ENCODE data around the gene APBB2. TPM values are rescaled to one million over a fixed set of nuclear protein-coding genes. Genes with fewer than 3 reads are reported as not detected.
"Not testable (repeated sequence)": the region's sequence is repeated elsewhere in the genome, so short reads cannot be mapped to it uniquely, and the experiment has no call there.

Gene APBB2
- total RNA-seq, 1 experiment from 2014 or later: 17.7 TPM

GRCh38 chr4:40826821-40827220 lies 387.5 kb downstream of the APBB2 start:
- H3K4me1 Mint-ChIP-seq (ENCODE audit: low read depth, unreplicated experiment): no peaks in the 10 kb centered on the region
- no peak for DNase-seq
- no peaks in the 10 kb centered on the region for H3K36me3 Mint-ChIP-seq (ENCODE audit: insufficient read depth, unreplicated experiment)
- no peaks in the 10 kb centered on the region for H3K27me3 Mint-ChIP-seq (ENCODE audit: unreplicated experiment)
- BruUV-seq (replicated peaks): no TSS peak
- intact Hi-C loops (cut with micrococcal nuclease; ENCODE audit: unreplicated experiment): no loop called here
- H3K9me3 Mint-ChIP-seq (ENCODE audit: low read depth, unreplicated experiment): no peaks in the 10 kb centered on the region
- CTCF ChIA-PET: no interaction called here
- no peak overlapping the region for H3K4me3 Mint-ChIP-seq (ENCODE audit: low read depth, unreplicated experiment)
- TF ChIP-seq CTCF (IDR thresholded peaks at IDR 0.05; ENCODE audit: unreplicated experiment): no peak
- no peak overlapping the region for H3K27ac Mint-ChIP-seq (ENCODE audit: unreplicated experiment)

GRCh38 chr4:40825014-40825838 lies 389.1 kb downstream of the APBB2 start:
- no peak overlapping the region for H3K4me3 Mint-ChIP-seq (ENCODE audit: low read depth, unreplicated experiment)
- H3K27ac Mint-ChIP-seq (ENCODE audit: unreplicated experiment): no peak overlapping the region
- CTCF ChIA-PET: no interaction called here
- no peaks in the 10 kb centered on the region for H3K9me3 Mint-ChIP-seq (ENCODE audit: low read depth, unreplicated experiment)
- no peak for DNase-seq
- intact Hi-C loops (cut with micrococcal nuclease; ENCODE audit: unreplicated experiment): no loop called here
- H3K36me3 Mint-ChIP-seq (ENCODE audit: insufficient read depth, unreplicated experiment): no peaks in the 10 kb centered on the region
- H3K27me3 Mint-ChIP-seq (ENCODE audit: unreplicated experiment): no peaks in the 10 kb centered on the region
- BruUV-seq (replicated peaks): no TSS peak
- TF ChIP-seq CTCF (IDR thresholded peaks at IDR 0.05; ENCODE audit: unreplicated experiment): no peak
- no peaks in the 10 kb centered on the region for H3K4me1 Mint-ChIP-seq (ENCODE audit: low read depth, unreplicated experiment)

GRCh38 chr4:40822420-40823166 lies 391.7 kb downstream of the APBB2 start:
- no peak overlapping the region for H3K27ac Mint-ChIP-seq (ENCODE audit: unreplicated experiment)
- H3K4me1 Mint-ChIP-seq (ENCODE audit: low read depth, unreplicated experiment): no peaks in the 10 kb centered on the region
- CTCF ChIA-PET: interaction anchor here (0.5 kb wide), 1 partner anchor 24 kb away, joined by 3 read pairs; no protein-coding TSS in a partner anchor
- no peak overlapping the region for H3K4me3 Mint-ChIP-seq (ENCODE audit: low read depth, unreplicated experiment)
- H3K9me3 Mint-ChIP-seq (ENCODE audit: low read depth, unreplicated experiment): no peaks in the 10 kb centered on the region
- H3K27me3 Mint-ChIP-seq (ENCODE audit: unreplicated experiment): no peaks in the 10 kb centered on the region
- no peak for TF ChIP-seq CTCF (IDR thresholded peaks at IDR 0.05; ENCODE audit: unreplicated experiment)
- intact Hi-C loops (cut with micrococcal nuclease; ENCODE audit: unreplicated experiment): no loop called here
- no peaks in the 10 kb centered on the region for H3K36me3 Mint-ChIP-seq (ENCODE audit: insufficient read depth, unreplicated experiment)
- DNase-seq: no peak
- BruUV-seq (replicated peaks): no TSS peak

- H3K27ac Mint-ChIP-seq (ENCODE audit: unreplicated experiment): no peak overlapping the region
- intact Hi-C loops (cut with micrococcal nuclease; ENCODE audit: unreplicated experiment): no loop called here
- H3K27me3 Mint-ChIP-seq (ENCODE audit: unreplicated experiment): no peaks in the 10 kb centered on the region
- H3K9me3 Mint-ChIP-seq (ENCODE audit: low read depth, unreplicated experiment): no peaks in the 10 kb centered on the region
- H3K36me3 Mint-ChIP-seq (ENCODE audit: insufficient read depth, unreplicated experiment): no peaks in the 10 kb centered on the region
- no TSS peak for BruUV-seq (replicated peaks)
- CTCF ChIA-PET: no interaction called here
- H3K4me1 Mint-ChIP-seq (ENCODE audit: low read depth, unreplicated experiment): no peaks in the 10 kb centered on the region
- no peak for TF ChIP-seq CTCF (IDR thresholded peaks at IDR 0.05; ENCODE audit: unreplicated experiment)
- H3K4me3 Mint-ChIP-seq (ENCODE audit: low read depth, unreplicated experiment): no peak overlapping the region
- no peak for DNase-seq
Observed at GRCh38 chr4:40820101-40820500, 394.2 kb downstream of the APBB2 start.

- CTCF ChIA-PET; BruUV-seq (replicated peaks); H3K27ac Mint-ChIP-seq (ENCODE audit: unreplicated experiment); H3K9me3 Mint-ChIP-seq (ENCODE audit: low read depth, unreplicated experiment); H3K36me3 Mint-ChIP-seq (ENCODE audit: insufficient read depth, unreplicated experiment); intact Hi-C loops (cut with micrococcal nuclease; ENCODE audit: unreplicated experiment); H3K4me3 Mint-ChIP-seq (ENCODE audit: low read depth, unreplicated experiment); DNase-seq; H3K27me3 Mint-ChIP-seq (ENCODE audit: unreplicated experiment); H3K4me1 Mint-ChIP-seq (ENCODE audit: low read depth, unreplicated experiment): not testable (repeated sequence)
Observed at GRCh38 chr4:40817157-40817556, 397.2 kb downstream of the APBB2 start.
